Measurements from ENCODE around the gene HNRNPL.
A peak's percentile ranks its signal among the peaks of the same experiment; 100 is the strongest.
"Not testable (repeated sequence)": the region's sequence is repeated elsewhere in the genome, so short reads cannot be mapped to it uniquely, and the experiment has no call there.

Gene HNRNPL

DNA sequence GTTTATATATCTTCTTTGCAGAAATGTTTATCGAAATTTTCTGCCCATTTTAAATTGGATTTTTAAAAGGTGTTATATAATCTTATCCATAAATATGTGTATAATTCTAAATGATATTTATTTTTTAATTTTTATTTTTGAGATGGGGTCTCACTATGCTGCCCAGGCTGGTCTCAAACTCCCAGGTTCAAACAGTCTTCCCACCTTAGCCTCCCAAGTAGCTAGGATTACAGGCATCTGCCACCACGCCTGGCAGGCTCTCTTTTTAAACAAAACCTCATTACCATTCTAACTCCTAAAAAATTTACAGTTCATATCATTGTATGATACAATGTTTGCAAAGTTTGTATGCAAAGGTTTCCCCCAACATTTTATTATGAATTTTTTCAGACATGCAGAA lies 53.6 kb downstream of the HNRNPL start:
- DNase-seq (ENCODE audit: low spot score): no peak
- TF ChIP-seq, protein P1, sequence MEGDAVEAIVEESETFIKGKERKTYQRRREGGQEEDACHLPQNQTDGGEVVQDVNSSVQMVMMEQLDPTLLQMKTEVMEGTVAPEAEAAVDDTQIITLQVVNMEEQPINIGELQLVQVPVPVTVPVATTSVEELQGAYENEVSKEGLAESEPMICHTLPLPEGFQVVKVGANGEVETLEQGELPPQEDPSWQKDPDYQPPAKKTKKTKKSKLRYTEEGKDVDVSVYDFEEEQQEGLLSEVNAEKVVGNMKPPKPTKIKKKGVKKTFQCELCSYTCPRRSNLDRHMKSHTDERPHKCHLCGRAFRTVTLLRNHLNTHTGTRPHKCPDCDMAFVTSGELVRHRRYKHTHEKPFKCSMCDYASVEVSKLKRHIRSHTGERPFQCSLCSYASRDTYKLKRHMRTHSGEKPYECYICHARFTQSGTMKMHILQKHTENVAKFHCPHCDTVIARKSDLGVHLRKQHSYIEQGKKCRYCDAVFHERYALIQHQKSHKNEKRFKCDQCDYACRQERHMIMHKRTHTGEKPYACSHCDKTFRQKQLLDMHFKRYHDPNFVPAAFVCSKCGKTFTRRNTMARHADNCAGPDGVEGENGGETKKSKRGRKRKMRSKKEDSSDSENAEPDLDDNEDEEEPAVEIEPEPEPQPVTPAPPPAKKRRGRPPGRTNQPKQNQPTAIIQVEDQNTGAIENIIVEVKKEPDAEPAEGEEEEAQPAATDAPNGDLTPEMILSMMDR (IDR thresholded peaks at IDR 0.05; ENCODE audit: extremely low read depth, missing control alignments): no peak

DNA sequence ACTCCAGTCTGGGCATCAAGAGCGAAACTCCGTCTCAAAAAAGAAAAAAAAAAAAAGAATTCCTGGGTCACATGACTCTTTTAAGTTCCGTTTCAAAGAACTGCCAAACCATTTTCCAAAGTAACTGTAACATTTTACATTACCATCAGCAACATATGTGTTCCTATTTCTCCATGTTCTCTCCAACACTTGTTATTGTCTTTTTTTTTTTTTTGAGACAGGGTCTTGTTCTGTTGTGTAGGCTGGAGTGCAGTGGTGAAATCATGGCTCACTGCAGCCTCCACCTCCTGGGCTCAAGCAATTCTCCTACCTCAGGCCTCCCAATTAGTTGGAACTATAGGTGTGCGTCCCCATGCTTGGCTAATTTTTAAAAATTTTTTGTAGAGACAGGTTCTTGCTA lies 54.2 kb downstream of the HNRNPL start:
- no peak for DNase-seq (ENCODE audit: low spot score)
- TF ChIP-seq, protein P1 (IDR thresholded peaks at IDR 0.05; ENCODE audit: extremely low read depth, missing control alignments): no peak

DNA sequence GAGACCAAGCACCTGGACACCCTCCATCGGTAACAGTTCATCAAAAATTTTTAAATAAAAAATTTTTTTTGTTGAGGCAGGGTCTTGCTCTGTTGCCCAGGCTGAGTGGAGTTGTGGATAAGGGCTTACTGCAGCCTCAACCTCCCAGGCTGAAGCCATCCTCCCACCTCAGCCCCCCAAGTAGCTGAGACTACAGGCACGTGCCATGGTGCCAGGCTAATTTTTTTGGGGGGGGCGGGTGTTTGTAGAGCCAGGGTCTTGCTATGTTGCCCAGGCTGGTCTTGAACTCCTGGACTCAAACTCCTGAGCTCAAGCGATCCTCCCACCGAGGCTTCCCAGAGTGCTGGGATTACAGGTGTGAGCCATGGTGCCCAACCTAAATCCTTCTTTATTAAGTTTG lies 56.1 kb downstream of the HNRNPL start:
- TF ChIP-seq, protein P1 (IDR thresholded peaks at IDR 0.05; ENCODE audit: extremely low read depth, missing control alignments): no peak
- no peak for DNase-seq (ENCODE audit: low spot score)

DNA sequence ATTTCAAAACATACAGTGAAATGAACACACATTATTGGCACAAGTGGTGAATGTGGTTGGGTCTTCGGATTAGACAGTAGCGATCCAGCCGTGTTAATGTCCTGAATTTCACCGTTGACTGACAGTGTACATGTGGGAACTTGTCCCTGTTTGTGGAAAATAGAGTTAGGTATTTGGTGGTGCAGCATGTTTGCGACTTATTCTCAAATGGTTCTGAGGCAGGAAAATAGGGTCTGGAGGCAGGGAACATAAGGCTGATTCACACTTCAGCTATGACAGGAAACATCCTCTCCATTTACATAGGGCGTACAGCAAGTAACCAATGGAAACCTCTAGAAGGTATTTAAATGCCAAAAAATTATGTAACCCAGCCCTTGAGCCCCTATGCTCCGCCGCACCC lies 56.6 kb downstream of the HNRNPL start:
- TF ChIP-seq, protein P1 (IDR thresholded peaks at IDR 0.05; ENCODE audit: extremely low read depth, missing control alignments): no peak
- DNase-seq (ENCODE audit: low spot score): no peak

DNA sequence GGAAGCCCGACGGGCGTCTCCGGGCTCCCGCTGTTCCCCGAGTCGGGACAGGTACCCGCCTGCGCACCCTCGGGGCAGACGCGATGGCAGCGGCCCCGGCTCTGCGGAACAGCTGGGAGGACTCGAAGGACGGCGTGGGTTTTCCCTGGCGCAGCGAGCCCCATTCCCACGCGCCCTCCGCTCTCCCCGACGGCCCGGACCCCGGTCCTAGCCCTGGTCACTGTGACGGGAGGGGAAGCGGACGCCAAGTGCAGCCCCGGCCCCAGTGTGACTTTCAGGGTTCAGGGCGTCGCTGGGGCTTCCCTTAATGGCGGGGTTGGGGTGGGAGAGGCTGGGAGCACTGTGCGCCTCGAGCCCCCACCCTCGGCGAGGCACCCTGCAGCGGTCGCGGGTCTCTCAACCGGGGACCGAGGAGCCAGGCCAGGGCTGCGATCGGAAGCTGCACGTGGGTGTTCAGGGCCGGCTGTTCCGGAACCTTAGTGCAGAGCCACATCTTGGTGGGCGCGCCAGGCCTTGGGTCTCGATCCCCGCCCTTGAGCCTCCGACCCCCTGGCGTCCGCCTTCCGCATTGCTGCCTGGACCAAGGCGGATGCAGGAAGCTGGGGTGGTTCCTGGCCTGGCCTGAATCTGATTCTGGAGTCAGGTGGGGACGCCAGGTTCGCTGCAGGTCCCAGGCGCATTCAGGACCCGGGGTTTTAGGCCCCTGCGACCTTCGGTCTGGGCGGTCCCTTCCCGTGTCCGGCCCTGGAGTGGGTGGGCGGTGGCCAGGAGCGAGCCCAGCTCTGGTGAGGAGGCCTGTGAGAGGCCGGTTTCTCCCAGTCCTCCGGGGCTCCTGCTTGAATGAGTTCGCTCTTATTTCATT lies 57.3 kb downstream of the HNRNPL start:
- TF ChIP-seq, protein P1 (IDR thresholded peaks at IDR 0.05; ENCODE audit: extremely low read depth, missing control alignments): no peak
- peak; percentile 77 for DNase-seq (ENCODE audit: low spot score)

DNA sequence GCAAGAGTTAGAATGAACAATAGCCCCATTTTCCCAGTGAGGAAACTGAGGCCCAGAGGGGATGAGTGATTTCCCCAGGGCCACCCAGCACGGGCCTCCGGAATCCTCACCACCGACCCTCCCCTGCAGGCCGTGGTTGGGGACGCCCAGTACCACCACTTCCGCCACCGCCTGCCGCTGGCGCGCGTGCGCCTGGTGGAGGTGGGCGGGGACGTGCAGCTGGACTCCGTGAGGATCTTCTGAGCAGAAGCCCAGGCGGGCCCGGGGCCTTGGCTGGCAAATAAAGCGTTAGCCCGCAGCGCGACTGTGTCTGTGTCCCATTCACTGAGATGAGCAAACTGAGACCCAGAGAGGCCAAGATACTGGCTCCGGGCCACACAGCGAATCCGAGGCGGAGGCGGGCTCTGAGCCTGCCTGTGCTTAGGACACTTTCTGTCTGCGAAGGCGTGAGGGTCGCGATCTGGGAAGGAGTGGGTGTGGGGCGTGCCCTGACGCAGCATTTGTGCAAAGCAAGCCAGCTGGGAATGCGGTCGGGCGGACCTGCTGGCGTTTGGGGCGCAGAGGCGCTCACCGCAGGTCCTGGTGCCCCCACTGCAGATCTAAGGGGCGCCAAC lies 58.2 kb downstream of the HNRNPL start:
- not testable (repeated sequence) for DNase-seq (ENCODE audit: low spot score)

DNA sequence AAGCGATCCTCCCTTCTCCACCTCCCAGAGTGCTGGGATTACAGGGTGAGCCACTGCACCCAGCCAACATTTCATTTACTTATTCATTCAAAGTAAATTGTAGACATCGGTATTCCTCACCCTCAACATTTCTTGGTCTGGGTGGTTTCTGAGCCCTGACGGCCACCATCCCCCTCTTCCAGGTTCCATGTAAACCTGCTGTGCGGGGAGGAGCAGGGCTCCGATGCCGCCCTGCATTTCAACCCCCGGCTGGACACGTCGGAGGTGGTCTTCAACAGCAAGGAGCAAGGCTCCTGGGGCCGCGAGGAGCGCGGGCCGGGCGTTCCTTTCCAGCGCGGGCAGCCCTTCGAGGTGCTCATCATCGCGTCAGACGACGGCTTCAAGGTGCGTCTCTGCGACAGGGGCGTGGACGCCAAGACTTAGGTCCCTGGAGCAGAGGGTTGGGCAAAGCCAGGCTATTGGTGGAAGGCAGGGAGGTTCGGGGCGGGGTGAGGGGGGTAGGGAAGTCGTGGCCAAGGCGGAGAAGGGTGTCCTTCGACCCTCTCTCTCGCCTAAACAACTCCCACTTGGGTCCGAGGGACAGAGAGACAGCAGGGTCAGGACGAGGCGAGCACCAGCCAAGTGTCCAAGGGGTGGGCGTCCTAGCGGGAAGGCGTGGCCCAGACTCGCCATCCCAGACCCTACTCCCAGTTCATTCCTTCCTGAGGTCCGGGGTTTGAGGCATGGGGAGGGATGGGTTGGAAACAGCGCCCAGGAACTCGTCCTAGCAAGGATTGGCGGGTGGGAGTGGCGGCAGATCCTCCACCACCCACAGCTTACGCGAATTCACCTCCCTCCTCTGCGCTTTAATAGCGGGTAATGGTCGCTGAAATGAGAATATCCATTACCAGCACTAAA lies 59.0 kb downstream of the HNRNPL start:
- not testable (repeated sequence) for DNase-seq (ENCODE audit: low spot score)
